Spleen (tissue), 11 donors: ENCODE results near the gene GRID2IP. TPM values are rescaled to one million over a fixed set of nuclear protein-coding genes. Genes with fewer than 3 reads are reported as not detected.

Source experiments
- DNase-seq: peaks from one replicate; pipeline ENCODE4 v3.0.0-alpha.2; 2020
- H3K27ac ChIP-seq, 8 donors: fragments of 200-600 bp; sonication (generic) in 7 of 8; 1 replicate in 4 of 8; 2 replicates in 4 of 8; pipeline versions ENCODE4 v1.5.0 to v1.8.0; 2016 to 2021; ENCODE audit warnings: inconsistent platforms in 4 of 8, mild to moderate bottlenecking in 4 of 8, moderate library complexity in 1 of 8
- H3K27me3 ChIP-seq, 7 donors: fragments of 200-600 bp; sonication (generic) in 6 of 7; replicated peaks in 1 of 7; 1 replicate in 4 of 7; 2 replicates in 3 of 7; pipeline versions ENCODE4 v1.5.0 to v1.8.0; 2016 to 2021; ENCODE audit warnings: inconsistent platforms in 3 of 7, mild to moderate bottlenecking in 1 of 7
- H3K36me3 ChIP-seq, 6 donors: fragments of 200-600 bp; sonication (generic) in 5 of 6; 1 replicate in 4 of 6; 2 replicates in 2 of 6; pipeline versions ENCODE4 v1.5.0 to v1.8.0; 2016 to 2021; ENCODE audit warnings: inconsistent platforms in 2 of 6
- H3K4me1 ChIP-seq, 6 donors: fragments of 200-600 bp; sonication (generic) in 5 of 6; 1 replicate in 3 of 6; 2 replicates in 3 of 6; pipeline versions ENCODE4 v1.5.0 to v1.8.0; 2016 to 2021; ENCODE audit warnings: inconsistent platforms in 3 of 6
- H3K4me3 ChIP-seq, 8 donors: fragments of 200-600 bp; sonication (generic) in 7 of 8; 1 replicate in 4 of 8; 2 replicates in 4 of 8; pipeline versions ENCODE4 v1.5.0 to v1.8.0; 2016 to 2021; ENCODE audit warnings: inconsistent platforms in 4 of 8, mild to moderate bottlenecking in 4 of 8, moderate library complexity in 2 of 8
- H3K9me3 ChIP-seq, 8 donors: fragments of 200-600 bp; sonication (generic) in 7 of 8; 1 replicate in 4 of 8; 2 replicates in 4 of 8; pipeline versions ENCODE4 v1.5.0 to v1.8.0; 2016 to 2021; ENCODE audit warnings: inconsistent platforms in 4 of 8
- CTCF ChIP-seq, 11 experiments: fragments of 200-600 bp in 7 of 11; fragments of 450-650 bp in 4 of 11; sonication (generic) in 4 of 11; IDR thresholded peaks in 8 of 11; conservative IDR thresholded peaks in 3 of 11; 1 replicate in 7 of 11; 2 replicates in 4 of 11; pipeline versions ENCODE4 v1.4.0 to v1.8.0; 2016 to 2021; ENCODE audit warnings: antibody characterized with exemption in 11 of 11, inconsistent platforms in 4 of 11, mild to moderate bottlenecking in 1 of 11
- POLR2A ChIP-seq, 3 donors: fragments of 450-650 bp; IDR thresholded peaks; one replicate each; pipeline ENCODE4 v1.5.1; 2017; ENCODE audit warnings: antibody characterized with exemption in 3 of 3, mild to moderate bottlenecking in 1 of 3
- POLR2AphosphoS5 ChIP-seq, 3 donors: sonication (generic); formaldehyde crosslinking; IDR thresholded peaks; one replicate each; pipeline ENCODE4 v1.5.1; 2017; ENCODE audit warnings: antibody characterized with exemption in 3 of 3
- WGBS, 5 donors: extraction: QIAGEN DNeasy Blood & Tissue Kit in 3 of 5; methylation state at CpG; one replicate each; pipeline versions ENCODE4 v1.1.5 to v1.1.7; 2013 to 2018; 5-methylcytosine and 5-hydroxymethylcytosine counted together
- intact Hi-C: fragments of 100-400 bp; cut with DNase I; formaldehyde crosslinking; loops from one replicate; pipeline ENCODE4 v1.15.0; 2023; ENCODE audit warnings: low total_unique reads
- polyA plus RNA-seq, 3 donors: library from polyadenylated mRNA; stranded (reverse); fragments of 200-250 nt; gene quantifications; one replicate each; pipeline ENCODE4 v1.2.1, GENCODE V29; 2013
- total RNA-seq, 7 donors: library from RNA; depleted of rRNA in 3 of 7; stranded (reverse); fragments of >200 nt in 3 of 7; fragmentation: NEBNext Ultra II Directional in 4 of 7; extraction: Animal tissue kit (Norgen Biotek cat#: 25700) in 4 of 7; gene quantifications; one replicate each; pipeline versions ENCODE4 v1.1.0 to v1.2.1, GENCODE V29; 2016 to 2021
- donor health status: healthy with polysubstance abuse.
- donor health status: DM: no; HTN: no; CAD: no; lungs with moderate emphysema.
- donor health status: DM: no; HTN: no; CAD: no.
- donor health status: Bipolar disorder and iron deficiency.
- donor health status: healthy.
- donor health status: DM: no; HTN: no; CAD: no.
- donor health status: DM: yes; HTN: yes; CAD: no.

Gene GRID2IP
- total and polyA plus RNA-seq, 10 donors = 0.08 to 1.0 (median 0.31) TPM; not detected in 2

- intact Hi-C loops = no loop called here
- no peak for TF ChIP-seq CTCF (IDR thresholded peaks at IDR 0.05 in 8 of 11, conservative IDR thresholded peaks at IDR 0.05 in 3 of 11)
- no peak for TF ChIP-seq POLR2A (IDR thresholded peaks at IDR 0.05)
- TF ChIP-seq POLR2AphosphoS5 (IDR thresholded peaks at IDR 0.05) = no peak
- WGBS, 5 donors = 89 to 92% (median 92%) methylated on average over 9 to 16 of the region's 16 CpGs
- H3K4me1 ChIP-seq = peaks cover 10 to 16% (median 13%) of the 10 kb centered on the region in 6 donors
- H3K4me3 ChIP-seq = no peak overlapping the region
- no peak overlapping the region for H3K27ac ChIP-seq
- H3K36me3 ChIP-seq = no peaks in the 10 kb centered on the region
- DNase-seq = no peak
- H3K9me3 ChIP-seq = no peaks in the 10 kb centered on the region
- H3K27me3 ChIP-seq = peaks cover 0 to 4% (median 0%) of the 10 kb centered on the region in 7 donors
Measured at GRCh38 chr7:6507906-6508305, 43.4 kb downstream of the GRID2IP start.

GRCh38 chr7:6505685-6506559 lies 45.3 kb downstream of the GRID2IP start:
- Histone ChIP-seq H3K4me1 (peaks cover 11 to 23% (median 16%) of the 10 kb centered on the region in 6 donors), H3K27ac (no peak overlapping the region), H3K36me3 (no peaks in the 10 kb centered on the region), H3K27me3 (peaks cover 0 to 4% (median 0%) of the 10 kb centered on the region in 7 donors), H3K4me3 (no peak overlapping the region), H3K9me3 (no peaks in the 10 kb centered on the region)
- no peak for DNase-seq
- TF ChIP-seq POLR2AphosphoS5 (IDR thresholded peaks at IDR 0.05) (peak in 1 of 3 donors; percentile 6), CTCF (IDR thresholded peaks at IDR 0.05 in 8 of 11, conservative IDR thresholded peaks at IDR 0.05 in 3 of 11) (no peak)
- intact Hi-C loops = no loop called here
- 78 to 81% (median 79%) methylated on average over 20 of the region's 20 CpGs for WGBS, 5 donors

- Histone ChIP-seq H3K4me3 (peak overlapping the region; percentile 55 to 90 (median 74)), H3K4me1 (peaks cover 11 to 23% (median 16%) of the 10 kb centered on the region in 6 donors), H3K27me3 (peaks cover 0 to 4% (median 0%) of the 10 kb centered on the region in 7 donors), H3K27ac (peak overlapping the region in 6 of 8 donors; percentile 88 to 95 (median 92)), H3K36me3 (no peaks in the 10 kb centered on the region), H3K9me3 (no peaks in the 10 kb centered on the region)
- no peak for DNase-seq
- TF ChIP-seq CTCF (IDR thresholded peaks at IDR 0.05 in 8 of 11, conservative IDR thresholded peaks at IDR 0.05 in 3 of 11) = no peak
- TF ChIP-seq POLR2AphosphoS5 (IDR thresholded peaks at IDR 0.05) = no peak
- no peak for TF ChIP-seq POLR2A (IDR thresholded peaks at IDR 0.05)
- intact Hi-C loops = no loop called here
- WGBS, 5 donors = 39 to 47% (median 45%) methylated on average over 9 of the region's 9 CpGs
Measured at GRCh38 chr7:6504996-6505395, 46.3 kb downstream of the GRID2IP start.

- Histone ChIP-seq H3K4me3 (peak overlapping the region in 7 of 8 donors; percentile 67 to 90 (median 77)), H3K36me3 (no peaks in the 10 kb centered on the region), H3K4me1 (peaks cover 11 to 24% (median 16%) of the 10 kb centered on the region in 6 donors), H3K27ac (peak overlapping the region in 5 of 8 donors; percentile 88 to 95 (median 93)), H3K27me3 (peaks cover 0 to 4% (median 0%) of the 10 kb centered on the region in 7 donors), H3K9me3 (no peaks in the 10 kb centered on the region)
- intact Hi-C loops = no loop called here
- no peak for DNase-seq
- WGBS, 5 donors = 56 to 60% (median 59%) methylated on average over 8 to 13 of the region's 13 CpGs; no CpG with 5 or more reads in 1 of the 5 donors
- TF ChIP-seq POLR2AphosphoS5 (IDR thresholded peaks at IDR 0.05) = no peak
- no peak for TF ChIP-seq CTCF (IDR thresholded peaks at IDR 0.05 in 8 of 11, conservative IDR thresholded peaks at IDR 0.05 in 3 of 11)
- TF ChIP-seq POLR2A (IDR thresholded peaks at IDR 0.05) = no peak
Measured at GRCh38 chr7:6502886-6503285, 48.4 kb downstream of the GRID2IP start.
